OCI-LY3 (cell line): Measurements from ENCODE around the gene CCDC85B.

ENCODE experiments used
- CTCF ChIP-seq: fragments of 200-600, 300-600 bp; sonication (generic); IDR thresholded peaks from 2 replicates; pipeline ENCODE4 v1.5.1; 2014; ENCODE audit warnings: antibody characterized with exemption, low read length, low read depth
- EZH2phosphoT487 ChIP-seq: fragments of 200-600 bp; shearing (Covaris generic); IDR thresholded peaks from 2 replicates; pipeline ENCODE4 v1.6.1; 2018; ENCODE audit warnings: antibody characterized with exemption, mixed run types, low read depth

GRCh38 chr11:65880844-65881421, 9.5 kb upstream of the CCDC85B start:
- TF ChIP-seq CTCF (no peak), EZH2phosphoT487 (no peak)
